Mononuclear cell (primary cell): ENCODE results near the gene NTMT2. TPM values are rescaled to one million over a fixed set of nuclear protein-coding genes. Genes with fewer than 3 reads are reported as not detected.
"Not testable (repeated sequence)": the region's sequence is repeated elsewhere in the genome, so short reads cannot be mapped to it uniquely, and the experiment has no call there.

Source experiments
- H3K27me3 ChIP-seq: 2 replicates; pipeline ENCODE4 v1.6.0; 2011; ENCODE audit warnings: low read length, control low read depth; ENCODE audit not compliant: insufficient read depth
- H3K4me1 ChIP-seq: 2 replicates; pipeline ENCODE4 v1.5.1; 2011; ENCODE audit warnings: mild to moderate bottlenecking, low read length, control low read depth; ENCODE audit not compliant: insufficient read depth
- H3K4me3 ChIP-seq: 2 replicates; pipeline ENCODE4 v1.5.1; 2011; ENCODE audit warnings: mild to moderate bottlenecking, low read length, moderate library complexity
- H3K9me3 ChIP-seq: 2 replicates; pipeline ENCODE4 v1.5.1; 2011; ENCODE audit warnings: low read depth, mild to moderate bottlenecking, control low read depth, low read length
- total RNA-seq: library from RNA; depleted of rRNA; stranded (reverse); fragments of >200 nt; gene quantifications from one replicate; pipeline ENCODE4 v1.2.3, GENCODE V29; 2012

Gene NTMT2
- total RNA-seq, 1 donor = not detected

DNA sequence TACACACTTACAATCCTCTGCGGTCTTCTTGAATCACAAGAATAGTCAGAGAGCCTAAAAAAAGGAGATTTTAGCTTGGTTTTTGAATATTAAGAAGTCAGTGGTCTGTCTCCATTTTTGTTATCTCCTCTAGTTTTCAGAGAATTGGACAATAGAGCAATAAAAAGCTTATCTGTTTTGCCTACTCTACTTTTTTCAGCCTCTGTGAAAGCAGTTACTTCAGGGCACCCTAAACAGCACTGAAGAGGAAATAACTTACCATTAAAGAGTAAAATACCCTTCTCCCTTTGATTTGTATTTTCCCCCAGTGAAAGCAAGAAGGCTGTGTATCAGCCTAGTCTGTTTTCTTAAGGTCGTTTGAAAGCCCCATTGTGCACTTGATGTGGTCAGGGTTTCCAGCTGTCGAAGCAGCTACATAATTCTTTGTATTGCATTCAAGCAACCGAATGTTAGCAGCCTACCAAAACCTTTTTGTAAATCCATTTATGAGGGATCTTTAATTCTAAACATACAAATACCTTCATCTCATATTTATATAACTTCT, 1.0 kb downstream of the NTMT2 start:
- no peak overlapping the region for H3K4me3 ChIP-seq
- H3K9me3 ChIP-seq = no peaks in the 10 kb centered on the region
- H3K4me1 ChIP-seq = no peaks in the 10 kb centered on the region
- no peaks in the 10 kb centered on the region for H3K27me3 ChIP-seq

DNA sequence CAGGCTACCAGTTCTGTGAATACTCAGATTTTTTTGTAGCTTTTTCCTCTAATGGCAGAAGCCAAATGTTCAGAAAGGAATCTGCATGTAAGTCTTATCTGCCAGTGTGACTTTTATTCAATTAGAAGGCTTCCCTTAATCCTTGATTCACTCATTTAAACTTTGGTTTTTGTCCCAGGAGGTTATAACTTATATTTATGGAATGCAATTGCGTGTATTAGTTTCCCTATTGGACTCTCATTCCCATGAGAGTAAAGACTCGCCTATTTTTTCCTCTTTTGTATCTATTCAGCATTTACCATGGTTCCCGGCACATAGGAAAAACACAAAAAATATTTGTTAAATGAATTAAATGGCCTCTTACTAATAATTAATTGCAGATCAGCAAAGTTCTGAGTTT, 3.5 kb downstream of the NTMT2 start:
- H3K4me3 ChIP-seq = no peak overlapping the region
- no peaks in the 10 kb centered on the region for H3K27me3 ChIP-seq
- no peaks in the 10 kb centered on the region for H3K4me1 ChIP-seq
- H3K9me3 ChIP-seq = no peaks in the 10 kb centered on the region

DNA sequence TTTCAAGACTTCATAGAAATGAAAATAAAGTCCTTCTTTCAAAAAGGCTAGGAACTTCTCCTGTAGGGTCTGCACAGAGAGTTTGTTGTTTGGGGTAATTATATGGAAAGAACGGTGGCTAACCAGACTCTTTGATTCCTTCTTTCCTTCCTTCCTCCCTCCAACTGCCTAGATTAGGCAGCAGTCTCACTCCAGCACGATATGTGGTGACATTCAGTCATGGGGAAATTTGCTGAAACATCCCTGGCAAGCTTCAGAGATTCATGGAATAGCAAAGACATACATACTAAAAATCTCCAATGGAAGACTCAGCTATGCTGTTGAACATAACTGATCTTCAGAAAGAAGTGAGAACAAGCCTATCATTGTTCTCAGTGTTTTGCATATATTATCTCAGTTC, 4.3 kb downstream of the NTMT2 start:
- H3K9me3 ChIP-seq = no peaks in the 10 kb centered on the region
- H3K4me1 ChIP-seq = no peaks in the 10 kb centered on the region
- no peak overlapping the region for H3K4me3 ChIP-seq
- H3K27me3 ChIP-seq = no peaks in the 10 kb centered on the region

DNA sequence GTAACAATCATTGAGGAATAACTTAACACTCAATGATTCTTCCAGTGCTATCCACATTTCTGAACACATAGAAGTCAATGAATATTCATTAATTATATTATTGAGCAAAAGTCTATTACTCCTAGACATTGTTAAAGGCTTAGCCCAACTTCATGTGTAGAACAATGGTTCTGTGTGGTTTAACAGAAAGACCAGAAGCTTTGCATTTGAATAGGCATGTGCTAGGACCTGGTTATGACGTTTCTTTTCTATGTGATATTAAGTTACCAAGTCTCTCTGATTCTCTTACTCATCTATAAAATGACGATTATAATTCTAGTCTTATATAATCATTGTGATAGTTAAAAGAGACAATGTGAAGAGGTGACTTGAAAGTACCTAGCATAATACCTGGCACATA, 5.2 kb downstream of the NTMT2 start:
- H3K27me3 ChIP-seq = no peaks in the 10 kb centered on the region
- H3K4me3 ChIP-seq = no peak overlapping the region
- no peaks in the 10 kb centered on the region for H3K4me1 ChIP-seq
- no peaks in the 10 kb centered on the region for H3K9me3 ChIP-seq

DNA sequence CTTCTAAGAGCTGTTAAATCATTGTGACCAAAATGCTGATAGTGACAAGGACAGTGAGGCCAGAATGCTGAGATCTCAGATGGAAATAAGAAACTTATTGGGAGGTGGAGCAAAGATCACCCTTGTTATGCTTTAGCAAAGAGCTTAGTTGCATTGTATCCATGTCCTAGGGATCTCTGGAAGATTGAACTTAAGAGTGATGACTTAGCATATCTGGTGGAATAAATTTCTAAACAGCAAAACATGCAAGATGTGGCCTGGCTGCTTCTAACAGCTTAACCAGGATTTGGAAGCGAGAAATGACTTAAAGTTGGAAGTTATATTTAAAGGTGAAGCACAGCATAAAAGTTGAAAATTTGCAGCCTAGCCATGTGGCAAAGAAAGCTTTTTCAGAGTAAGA, 7.7 kb downstream of the NTMT2 start:
- Histone ChIP-seq H3K9me3 (no peaks in the 10 kb centered on the region), H3K4me1 (no peaks in the 10 kb centered on the region), H3K4me3 (no peak overlapping the region), H3K27me3 (no peaks in the 10 kb centered on the region)

DNA sequence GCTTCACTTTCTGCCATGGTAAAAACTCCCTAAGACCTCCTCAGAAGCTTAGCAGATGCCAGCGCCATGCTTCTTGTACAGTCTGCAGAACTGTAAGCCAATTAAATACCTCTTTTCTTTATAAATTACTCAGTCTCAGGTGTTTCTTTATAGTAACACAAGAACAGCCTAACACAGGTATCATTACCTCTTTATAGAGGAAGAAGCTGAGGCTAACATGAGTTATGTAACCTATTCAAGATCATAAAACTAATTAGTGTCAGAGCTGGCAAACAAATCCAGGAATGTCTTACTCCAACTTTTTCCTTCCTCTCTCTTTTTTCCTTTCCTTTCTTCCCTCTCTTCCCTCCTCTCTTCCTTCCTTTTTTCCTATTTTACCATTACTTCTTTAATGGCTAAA, 9.3 kb downstream of the NTMT2 start:
- Histone ChIP-seq H3K4me1 (no peaks in the 10 kb centered on the region), H3K9me3 (no peaks in the 10 kb centered on the region), H3K27me3 (no peaks in the 10 kb centered on the region), H3K4me3 (no peak overlapping the region)

DNA sequence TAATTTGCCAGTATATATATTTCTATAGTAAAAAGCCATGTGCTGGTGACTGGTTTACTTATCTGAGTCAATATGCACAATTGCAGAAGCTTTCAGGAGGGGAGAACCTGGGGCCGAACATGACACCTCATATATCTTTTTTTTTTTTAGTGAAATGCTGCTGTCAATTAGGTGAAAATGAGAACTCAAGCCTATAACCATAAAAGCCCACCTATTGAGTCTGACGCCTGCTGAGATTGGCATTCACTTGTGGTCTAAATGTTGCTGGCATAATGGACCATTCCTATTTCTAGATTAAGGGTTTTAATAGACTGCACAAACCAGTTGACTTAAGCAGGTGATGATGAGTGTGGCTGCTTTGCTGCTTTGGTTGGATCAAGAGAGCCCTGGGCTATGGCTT, 10.8 kb downstream of the NTMT2 start:
- Histone ChIP-seq H3K9me3 (no peaks in the 10 kb centered on the region), H3K4me1 (no peaks in the 10 kb centered on the region), H3K27me3 (no peaks in the 10 kb centered on the region), H3K4me3 (no peak overlapping the region)

DNA sequence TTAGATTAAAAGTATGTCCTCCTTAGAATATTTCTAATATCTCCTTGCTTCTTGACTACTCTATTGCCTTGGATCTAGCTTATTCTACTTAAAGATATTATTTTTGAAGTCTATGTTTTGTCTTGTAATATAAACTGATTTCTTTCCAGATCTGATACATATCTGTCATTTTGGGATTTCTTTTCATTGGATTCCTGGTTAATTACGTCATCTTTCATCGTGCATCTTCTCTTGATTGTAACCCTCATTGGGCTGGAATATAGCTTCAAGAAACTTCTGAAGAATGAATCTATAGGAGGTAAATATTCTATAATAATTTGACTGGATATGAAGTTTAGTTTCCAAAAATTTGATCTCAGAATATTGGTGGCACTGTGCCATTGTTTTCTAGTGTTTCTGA, 12.1 kb downstream of the NTMT2 start:
- H3K4me3 ChIP-seq = no peak overlapping the region
- no peaks in the 10 kb centered on the region for H3K9me3 ChIP-seq
- no peaks in the 10 kb centered on the region for H3K4me1 ChIP-seq
- H3K27me3 ChIP-seq = no peaks in the 10 kb centered on the region

DNA sequence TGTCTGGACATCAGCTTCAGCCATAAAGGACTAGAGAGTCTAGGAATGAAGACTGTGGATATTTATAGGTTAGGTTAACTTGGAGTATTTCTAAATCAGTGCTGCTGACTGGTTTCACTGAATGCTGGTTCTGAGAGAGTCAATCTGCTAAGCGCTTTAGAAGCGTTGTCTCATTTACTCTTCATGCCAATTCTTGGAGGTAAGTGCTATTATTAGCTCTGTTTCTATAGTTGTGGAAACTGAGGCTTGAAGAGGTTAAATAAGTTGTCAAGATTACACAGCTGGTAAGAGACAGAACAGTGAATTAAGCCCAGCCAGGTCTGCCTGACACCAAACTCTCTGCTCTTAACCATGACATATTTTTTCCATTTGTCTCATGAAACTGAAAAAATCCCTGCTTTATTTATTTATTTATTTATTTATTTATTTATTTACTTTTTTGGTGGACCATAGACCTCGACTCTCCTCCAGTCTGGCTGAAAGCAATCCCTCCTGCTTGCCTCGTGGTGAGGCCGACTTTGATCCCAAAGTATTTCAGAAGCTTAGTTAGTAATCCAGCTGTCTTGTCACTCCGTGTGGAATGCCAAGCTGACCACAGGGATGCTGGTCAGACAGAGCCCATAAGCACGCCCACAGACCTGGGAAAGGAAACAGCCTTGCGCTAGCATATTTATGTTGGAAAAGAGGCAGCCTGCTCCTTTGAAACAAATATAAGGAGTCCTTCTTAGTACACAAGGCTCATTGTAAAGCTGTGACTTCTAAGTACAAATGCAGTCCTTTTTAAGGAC, 16.9 kb downstream of the NTMT2 start:
- Histone ChIP-seq H3K9me3 (no peaks in the 10 kb centered on the region), H3K4me3 (no peak overlapping the region)

DNA sequence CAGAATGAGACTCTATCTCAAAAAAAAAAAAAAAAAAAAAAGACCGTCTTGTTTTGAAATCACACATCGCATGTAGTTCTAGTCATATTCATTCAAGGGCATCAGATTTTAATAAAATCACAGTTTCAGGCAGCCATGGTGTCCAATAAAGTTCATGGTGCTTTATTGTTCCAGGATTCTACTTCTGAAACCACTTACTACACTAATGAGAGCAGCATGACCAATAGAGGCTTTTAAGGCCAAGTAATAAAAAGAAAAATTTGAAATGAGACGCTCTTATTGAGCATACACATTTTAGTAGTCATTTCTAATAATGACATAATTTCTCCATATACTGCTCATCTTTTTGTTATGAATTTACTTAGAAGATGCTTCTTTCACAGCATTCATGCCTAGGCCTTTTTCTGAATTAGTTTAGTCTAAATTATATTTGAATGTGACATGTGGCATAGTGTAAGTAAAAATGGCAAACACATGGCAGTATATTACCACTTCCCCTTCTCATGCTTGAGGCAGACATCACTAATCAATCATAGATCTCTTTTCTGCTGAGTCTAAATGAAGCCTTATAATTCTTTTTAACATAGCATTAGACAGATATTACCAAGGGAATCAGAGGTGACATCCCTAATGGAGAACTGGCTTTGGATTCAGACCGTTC, 18.5 kb downstream of the NTMT2 start:
- H3K4me1 ChIP-seq = no peaks in the 10 kb centered on the region
- no peaks in the 10 kb centered on the region for H3K9me3 ChIP-seq
- no peaks in the 10 kb centered on the region for H3K27me3 ChIP-seq
- H3K4me3 ChIP-seq = no peak overlapping the region

More for the DNA sequence above, 16.9 kb downstream of the NTMT2 start:
- H3K4me1 ChIP-seq = no peaks in the 10 kb centered on the region
- no peaks in the 10 kb centered on the region for H3K27me3 ChIP-seq

DNA sequence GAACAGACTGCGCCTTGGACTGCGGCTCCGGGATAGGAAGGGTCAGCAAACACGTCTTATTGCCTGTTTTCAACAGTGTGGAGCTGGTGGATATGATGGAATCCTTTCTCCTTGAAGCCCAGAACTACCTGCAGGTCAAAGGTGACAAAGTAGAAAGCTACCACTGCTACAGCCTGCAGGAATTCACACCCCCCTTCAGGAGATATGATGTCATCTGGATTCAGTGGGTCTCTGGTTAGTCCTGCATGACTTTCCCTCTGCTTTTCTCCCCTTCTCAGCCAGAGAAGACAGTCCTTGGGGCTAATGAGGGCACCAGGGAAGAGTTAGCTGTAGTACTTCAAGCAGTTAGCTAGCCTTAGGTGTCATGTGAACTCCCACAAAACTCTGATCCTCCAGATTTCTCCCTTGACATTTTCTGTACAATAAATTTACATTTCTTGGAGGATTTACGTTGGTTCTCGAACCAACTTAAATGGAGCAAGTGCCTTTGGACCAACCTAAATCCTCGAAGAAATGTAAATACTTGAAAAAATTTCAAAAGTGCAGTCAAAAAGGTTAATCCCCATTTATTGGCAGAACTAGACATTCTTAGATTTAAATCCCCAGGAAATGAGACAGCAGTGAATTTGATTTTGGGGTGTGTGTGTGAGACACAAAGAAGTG, 20.9 kb downstream of the NTMT2 start:
- no peaks in the 10 kb centered on the region for H3K4me1 ChIP-seq
- no peak overlapping the region for H3K4me3 ChIP-seq
- no peaks in the 10 kb centered on the region for H3K9me3 ChIP-seq
- no peaks in the 10 kb centered on the region for H3K27me3 ChIP-seq

DNA sequence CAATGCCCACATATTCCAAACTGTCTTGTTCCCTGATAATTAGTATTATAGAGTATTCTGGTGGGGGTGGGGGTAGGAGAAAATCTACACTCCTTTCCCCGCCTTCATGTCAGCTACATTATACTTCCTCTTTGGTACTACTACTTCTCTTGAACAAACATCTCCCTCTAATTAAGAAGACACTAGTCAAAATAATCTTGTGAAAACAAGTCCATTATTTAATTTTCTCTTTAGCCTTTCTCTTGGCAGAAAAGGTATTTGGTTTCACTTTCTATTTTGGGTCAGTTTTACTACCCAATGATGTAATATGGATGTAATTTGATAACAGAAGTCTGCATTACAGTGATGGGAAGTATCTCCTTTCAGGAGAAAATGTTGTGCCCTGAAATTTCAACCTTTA, 22.5 kb downstream of the NTMT2 start:
- no peaks in the 10 kb centered on the region for H3K27me3 ChIP-seq
- H3K9me3 ChIP-seq = no peaks in the 10 kb centered on the region
- no peak overlapping the region for H3K4me3 ChIP-seq
- no peaks in the 10 kb centered on the region for H3K4me1 ChIP-seq

DNA sequence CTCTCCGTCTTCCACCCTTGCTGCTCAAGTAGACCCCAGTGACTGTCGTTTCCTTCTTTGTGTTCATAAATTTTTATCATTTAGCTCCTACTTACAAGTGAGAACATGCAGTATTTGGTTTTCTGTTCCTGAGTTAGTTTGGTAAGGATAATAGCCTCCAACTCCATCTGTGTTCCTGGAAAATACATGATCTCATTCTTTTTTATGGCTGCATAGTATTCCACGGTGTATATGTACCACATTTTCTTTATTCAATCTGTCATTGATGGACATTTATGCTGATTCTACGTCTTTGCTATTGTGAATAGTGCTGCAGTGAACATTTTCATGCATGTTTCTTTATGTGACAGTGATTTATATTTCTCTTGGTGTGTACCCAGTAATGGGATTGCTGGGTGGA, 24.8 kb downstream of the NTMT2 start:
- H3K4me1 ChIP-seq, H3K9me3 ChIP-seq, H3K27me3 ChIP-seq, H3K4me3 ChIP-seq: not testable (repeated sequence)

DNA sequence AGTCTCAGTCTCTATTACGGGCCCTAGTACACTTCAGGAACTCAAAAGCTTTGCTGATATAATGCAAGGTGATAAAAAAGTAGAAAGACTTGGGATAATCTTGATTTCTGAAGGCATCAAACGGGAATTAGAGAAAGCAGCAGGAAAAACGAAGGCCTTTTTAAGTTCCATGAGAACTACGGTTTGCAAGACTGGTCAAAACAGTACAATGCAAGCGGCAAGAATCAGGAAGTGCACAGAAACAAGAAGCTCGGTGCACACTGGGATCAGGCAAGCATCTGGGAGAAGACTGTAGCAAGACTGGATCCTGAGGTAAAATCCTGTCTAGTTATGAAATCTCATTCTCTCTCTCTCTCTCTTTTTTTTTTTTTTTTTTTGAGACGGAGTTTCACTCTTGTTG, 28.6 kb downstream of the NTMT2 start:
- Histone ChIP-seq H3K9me3 (no peaks in the 10 kb centered on the region), H3K4me3 (no peak overlapping the region), H3K27me3 (no peaks in the 10 kb centered on the region), H3K4me1 (no peaks in the 10 kb centered on the region)

DNA sequence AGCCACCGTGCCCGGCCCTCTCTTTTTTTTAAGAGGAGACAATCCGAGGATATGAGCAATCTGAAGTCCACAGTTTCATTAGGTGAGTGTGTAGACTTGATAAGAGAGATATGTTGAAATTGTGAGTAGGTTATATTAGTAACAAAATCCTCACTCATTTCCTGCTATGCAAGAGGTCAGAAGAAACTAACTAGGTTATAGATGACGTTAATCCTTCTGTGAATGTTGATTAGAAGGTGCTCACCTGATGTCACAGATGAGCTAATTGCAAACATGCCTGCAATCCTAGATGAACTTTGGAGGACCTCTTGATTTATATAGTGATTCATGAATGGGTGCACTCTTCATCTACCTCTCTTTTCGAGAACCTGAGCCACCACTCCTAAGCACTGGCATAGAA, 29.3 kb downstream of the NTMT2 start:
- H3K27me3 ChIP-seq = no peaks in the 10 kb centered on the region
- H3K4me3 ChIP-seq = no peak overlapping the region
- no peaks in the 10 kb centered on the region for H3K4me1 ChIP-seq
- no peaks in the 10 kb centered on the region for H3K9me3 ChIP-seq
